GM23338 (cell line): Measurements from ENCODE around the gene F2RL3. TPM values are rescaled to one million over a fixed set of nuclear protein-coding genes. Genes with fewer than 3 reads are reported as not detected.

ENCODE experiments used
- ATAC-seq: fragments of 200-7000 bp; cut with Tn5 transposase; 3 replicates; pipeline ENCODE4 v1.9.1; 2020
- DNase-seq: peaks from one replicate; pipeline ENCODE4 v3.0.0-alpha.2; 2015; ENCODE audit warnings: low spot score
- H2AFZ ChIP-seq: fragments of 200-600 bp; sonication (generic); 2 replicates; pipeline ENCODE4 v1.8.0; 2016; ENCODE audit warnings: antibody characterized with exemption, mild to moderate bottlenecking, moderate library complexity
- H3F3A ChIP-seq: fragments of 200-600 bp; sonication (generic); replicated peaks from 2 replicates; pipeline ENCODE4 v1.8.0; 2017; ENCODE audit warnings: antibody characterized with exemption, mixed run types, low read depth
- H3K27ac ChIP-seq: fragments of 200-600 bp; sonication (generic); 2 replicates; pipeline ENCODE4 v1.6.1; 2016; ENCODE audit warnings: low read depth
- H3K27me3 ChIP-seq: fragments of 200-600 bp; sonication (generic); 2 replicates; pipeline ENCODE4 v1.8.0; 2016; ENCODE audit warnings: mild to moderate bottlenecking, mixed run types, moderate library complexity; ENCODE audit not compliant: insufficient read depth
- H3K36me3 ChIP-seq: fragments of 200-600 bp; sonication (generic); 2 replicates; pipeline ENCODE4 v1.8.0; 2016; ENCODE audit warnings: mild to moderate bottlenecking; ENCODE audit not compliant: insufficient read depth
- H3K4me1 ChIP-seq: fragments of 200-600 bp; sonication (generic); 2 replicates; pipeline ENCODE4 v1.8.0; 2016; ENCODE audit warnings: mild to moderate bottlenecking, moderate library complexity; ENCODE audit not compliant: insufficient read depth
- H3K4me2 ChIP-seq: fragments of 200-600 bp; sonication (generic); 2 replicates; pipeline ENCODE4 v1.7.1; 2017; ENCODE audit warnings: mixed run types
- H3K4me3 ChIP-seq: fragments of 200-600 bp; sonication (generic); 2 replicates; pipeline ENCODE4 v1.6.1; 2016; ENCODE audit warnings: mixed run types
- H3K79me2 ChIP-seq: fragments of 200-600 bp; sonication (generic); replicated peaks from 2 replicates; pipeline ENCODE4 v1.8.0; 2017; ENCODE audit warnings: mild to moderate bottlenecking; ENCODE audit not compliant: insufficient read depth
- H3K9me2 ChIP-seq: fragments of 200-600 bp; sonication (generic); 2 replicates; pipeline ENCODE4 v1.8.0; 2017; ENCODE audit not compliant: insufficient read depth
- H4K20me1 ChIP-seq: fragments of 200-600 bp; sonication (generic); replicated peaks from 2 replicates; pipeline ENCODE4 v1.8.0; 2017; ENCODE audit warnings: mild to moderate bottlenecking; ENCODE audit not compliant: insufficient read depth
- H3K27ac Mint-ChIP-seq: 2 replicates; pipeline ENCODE4 v1.8.0; 2020; ENCODE audit warnings: inconsistent platforms, mild to moderate bottlenecking, moderate library complexity, mixed read lengths
- H3K27me3 Mint-ChIP-seq: 3 replicates; pipeline ENCODE4 v1.8.0; 2022; ENCODE audit warnings: low read depth, mild to moderate bottlenecking, moderate library complexity, mixed read lengths, inconsistent platforms; ENCODE audit not compliant: insufficient read depth, poor library complexity
- H3K36me3 Mint-ChIP-seq: 3 replicates; pipeline ENCODE4 v1.8.0; 2021; ENCODE audit warnings: low read depth, mild to moderate bottlenecking, inconsistent platforms, moderate library complexity, mixed read lengths
- H3K4me1 Mint-ChIP-seq: 3 replicates; pipeline ENCODE4 v1.8.0; 2020; ENCODE audit warnings: mild to moderate bottlenecking, inconsistent platforms, mixed read lengths
- H3K4me3 Mint-ChIP-seq: 3 replicates; pipeline ENCODE4 v1.8.0; 2021; ENCODE audit warnings: moderate library complexity, mild to moderate bottlenecking, inconsistent platforms, mixed read lengths
- H3K9me3 Mint-ChIP-seq: 3 replicates; pipeline ENCODE4 v1.8.0; 2020; ENCODE audit warnings: moderate library complexity, mild to moderate bottlenecking, inconsistent platforms, mixed read lengths
- CREB1 ChIP-seq: fragments of 250-450 bp; sonication (Bioruptor Pico); IDR thresholded peaks from 2 replicates; pipeline ENCODE4 v1.5.0; 2020; ENCODE audit warnings: low read depth, mild to moderate bottlenecking, moderate library complexity
- EZH2 ChIP-seq: fragments of 200-600 bp; sonication (generic); IDR thresholded peaks from one replicate; pipeline ENCODE4 v1.8.0; 2017; ENCODE audit warnings: antibody characterized with exemption, mild to moderate bottlenecking, low read depth; ENCODE audit not compliant: unreplicated experiment
- EZH2phosphoT487 ChIP-seq: fragments of 200-600 bp; sonication (generic); IDR thresholded peaks from one replicate; pipeline ENCODE4 v1.8.1; 2018; ENCODE audit warnings: antibody characterized with exemption; ENCODE audit not compliant: unreplicated experiment
- JUNB ChIP-seq: IDR thresholded peaks from one replicate; pipeline ENCODE4 v1.6.1; 2016; ENCODE audit warnings: antibody characterized with exemption; ENCODE audit not compliant: unreplicated experiment
- NANOG ChIP-seq: IDR thresholded peaks from 2 replicates; pipeline ENCODE4 v1.6.1; 2016; ENCODE audit warnings: antibody characterized with exemption, borderline replicate concordance
- POLR2AphosphoS5 ChIP-seq: IDR thresholded peaks from 2 replicates; pipeline ENCODE4 v1.6.1; 2016; ENCODE audit warnings: antibody characterized with exemption, low read depth
- STAT1 ChIP-seq: IDR thresholded peaks from one replicate; pipeline ENCODE4 v1.6.1; 2016; ENCODE audit warnings: antibody characterized with exemption; ENCODE audit not compliant: unreplicated experiment
- ZNF114 ChIP-seq: fragments of 250-450 bp; sonication (Bioruptor Pico); IDR thresholded peaks from 2 replicates; pipeline ENCODE4 v1.5.0; 2020; ENCODE audit warnings: mild to moderate bottlenecking, moderate library complexity
- ZNF331 ChIP-seq: fragments of 250-450 bp; sonication (Bioruptor Pico); IDR thresholded peaks from 2 replicates; pipeline ENCODE4 v1.5.0; 2020; ENCODE audit warnings: low read depth, mild to moderate bottlenecking, moderate library complexity
- polyA plus RNA-seq: library from polyadenylated mRNA; unstranded; fragments of >200 nt; fragmentation: Nextera tagmentation; extraction: Ambion mirVana; gene quantifications from 2 replicates; pipeline ENCODE4 v1.2.1, GENCODE V29; 2016
- total RNA-seq: library from RNA; depleted of rRNA; stranded (reverse); fragments of >200 nt; shearing (Covaris generic); gene quantifications from 2 replicates; pipeline ENCODE4 v1.2.3, GENCODE V29; 2014
- TF ChIP-seq, protein P1 (sequence below): IDR thresholded peaks from 2 replicates; pipeline ENCODE4 v1.6.1; 2016; ENCODE audit warnings: antibody characterized with exemption
- TF ChIP-seq, protein P2 (sequence below): fragments of 250-450 bp; sonication (Bioruptor Pico); IDR thresholded peaks from 2 replicates; pipeline ENCODE4 v1.5.0; 2020; ENCODE audit warnings: mild to moderate bottlenecking, moderate library complexity
- TF ChIP-seq, protein P3 (sequence below), 2 experiments: fragments of 200-600 bp in 1 of 2; sonication (generic) in 1 of 2; conservative IDR thresholded peaks; 2 replicates each; pipeline versions ENCODE4 v1.5.1 to v1.6.1; 2016 to 2017; ENCODE audit warnings: antibody characterized with exemption in 2 of 2, low read depth in 2 of 2, mild to moderate bottlenecking in 2 of 2, moderate library complexity in 1 of 2

Gene F2RL3
- total and polyA plus RNA-seq, 2 experiments from 2014 or later, result not detected

DNA sequence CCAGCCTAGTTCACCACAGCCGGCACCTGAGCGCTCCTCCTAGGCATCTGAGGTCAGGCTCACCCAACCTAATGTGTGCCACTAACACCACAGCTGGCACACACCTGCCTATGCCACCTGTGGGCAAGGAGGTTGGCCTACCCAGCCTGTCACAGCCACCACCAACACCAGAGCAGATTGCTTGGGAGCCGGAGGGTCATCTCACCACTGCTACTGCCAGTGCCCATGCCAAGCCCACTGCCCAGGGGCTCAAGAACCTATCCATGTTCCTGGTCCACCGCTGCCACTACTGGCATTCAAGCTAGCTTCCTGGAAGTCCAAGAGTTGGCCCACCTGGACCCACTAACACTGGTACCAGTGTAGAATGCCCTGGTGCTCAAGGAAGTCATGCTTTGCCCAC lies 42.5 kb downstream of the F2RL3 start (continued):
- TF ChIP-seq, protein P1, sequence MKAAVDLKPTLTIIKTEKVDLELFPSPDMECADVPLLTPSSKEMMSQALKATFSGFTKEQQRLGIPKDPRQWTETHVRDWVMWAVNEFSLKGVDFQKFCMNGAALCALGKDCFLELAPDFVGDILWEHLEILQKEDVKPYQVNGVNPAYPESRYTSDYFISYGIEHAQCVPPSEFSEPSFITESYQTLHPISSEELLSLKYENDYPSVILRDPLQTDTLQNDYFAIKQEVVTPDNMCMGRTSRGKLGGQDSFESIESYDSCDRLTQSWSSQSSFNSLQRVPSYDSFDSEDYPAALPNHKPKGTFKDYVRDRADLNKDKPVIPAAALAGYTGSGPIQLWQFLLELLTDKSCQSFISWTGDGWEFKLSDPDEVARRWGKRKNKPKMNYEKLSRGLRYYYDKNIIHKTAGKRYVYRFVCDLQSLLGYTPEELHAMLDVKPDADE, result no peak

DNA sequence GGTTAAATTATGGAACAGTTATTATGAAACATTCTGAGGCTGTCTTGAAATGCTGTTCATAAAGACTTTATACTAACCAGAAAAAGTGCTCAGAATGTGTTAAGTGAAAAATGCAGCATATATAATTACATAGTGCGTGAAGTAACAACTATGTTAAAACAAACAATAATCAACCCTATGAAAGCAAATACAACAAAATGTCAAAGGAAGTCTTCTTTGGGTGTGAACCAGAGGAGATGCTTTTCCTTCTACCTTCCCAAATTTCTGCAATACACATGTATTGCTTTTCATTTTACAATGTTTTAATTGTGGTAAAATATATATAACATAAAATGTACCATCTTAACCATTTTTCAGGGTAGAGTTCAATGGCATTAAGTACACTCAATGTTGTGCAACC lies 45.7 kb downstream of the F2RL3 start:
- no peak overlapping the region for H3K4me3 ChIP-seq
- H3F3A ChIP-seq, result no peaks in the 10 kb centered on the region
- no peaks in the 10 kb centered on the region for H3K4me1 Mint-ChIP-seq
- ATAC-seq (no peak), DNase-seq (no peak)
- no peak overlapping the region for H3K4me3 Mint-ChIP-seq
- H3K27me3 ChIP-seq, result no peaks in the 10 kb centered on the region
- H3K79me2 ChIP-seq, result no peaks in the 10 kb centered on the region
- H3K9me2 ChIP-seq, result no peaks in the 10 kb centered on the region
- H3K4me2 ChIP-seq, result no peak overlapping the region
- H3K27me3 Mint-ChIP-seq, result peaks cover 11% of the 10 kb centered on the region
- no peaks in the 10 kb centered on the region for H3K4me1 ChIP-seq
- H4K20me1 ChIP-seq, result no peaks in the 10 kb centered on the region
- peaks cover 60% of the 10 kb centered on the region for H3K9me3 Mint-ChIP-seq
- H3K36me3 Mint-ChIP-seq, result peaks cover 25% of the 10 kb centered on the region
- no peak overlapping the region for H2AFZ ChIP-seq
- H3K27ac ChIP-seq, result no peak overlapping the region
- no peaks in the 10 kb centered on the region for H3K36me3 ChIP-seq
- no peak overlapping the region for H3K27ac Mint-ChIP-seq
- TF ChIP-seq CREB1 (CRISPR knock-in tag), result no peak
- no peak for TF ChIP-seq STAT1
- TF ChIP-seq ZNF114 (CRISPR knock-in tag), result no peak
- TF ChIP-seq, protein P2, sequence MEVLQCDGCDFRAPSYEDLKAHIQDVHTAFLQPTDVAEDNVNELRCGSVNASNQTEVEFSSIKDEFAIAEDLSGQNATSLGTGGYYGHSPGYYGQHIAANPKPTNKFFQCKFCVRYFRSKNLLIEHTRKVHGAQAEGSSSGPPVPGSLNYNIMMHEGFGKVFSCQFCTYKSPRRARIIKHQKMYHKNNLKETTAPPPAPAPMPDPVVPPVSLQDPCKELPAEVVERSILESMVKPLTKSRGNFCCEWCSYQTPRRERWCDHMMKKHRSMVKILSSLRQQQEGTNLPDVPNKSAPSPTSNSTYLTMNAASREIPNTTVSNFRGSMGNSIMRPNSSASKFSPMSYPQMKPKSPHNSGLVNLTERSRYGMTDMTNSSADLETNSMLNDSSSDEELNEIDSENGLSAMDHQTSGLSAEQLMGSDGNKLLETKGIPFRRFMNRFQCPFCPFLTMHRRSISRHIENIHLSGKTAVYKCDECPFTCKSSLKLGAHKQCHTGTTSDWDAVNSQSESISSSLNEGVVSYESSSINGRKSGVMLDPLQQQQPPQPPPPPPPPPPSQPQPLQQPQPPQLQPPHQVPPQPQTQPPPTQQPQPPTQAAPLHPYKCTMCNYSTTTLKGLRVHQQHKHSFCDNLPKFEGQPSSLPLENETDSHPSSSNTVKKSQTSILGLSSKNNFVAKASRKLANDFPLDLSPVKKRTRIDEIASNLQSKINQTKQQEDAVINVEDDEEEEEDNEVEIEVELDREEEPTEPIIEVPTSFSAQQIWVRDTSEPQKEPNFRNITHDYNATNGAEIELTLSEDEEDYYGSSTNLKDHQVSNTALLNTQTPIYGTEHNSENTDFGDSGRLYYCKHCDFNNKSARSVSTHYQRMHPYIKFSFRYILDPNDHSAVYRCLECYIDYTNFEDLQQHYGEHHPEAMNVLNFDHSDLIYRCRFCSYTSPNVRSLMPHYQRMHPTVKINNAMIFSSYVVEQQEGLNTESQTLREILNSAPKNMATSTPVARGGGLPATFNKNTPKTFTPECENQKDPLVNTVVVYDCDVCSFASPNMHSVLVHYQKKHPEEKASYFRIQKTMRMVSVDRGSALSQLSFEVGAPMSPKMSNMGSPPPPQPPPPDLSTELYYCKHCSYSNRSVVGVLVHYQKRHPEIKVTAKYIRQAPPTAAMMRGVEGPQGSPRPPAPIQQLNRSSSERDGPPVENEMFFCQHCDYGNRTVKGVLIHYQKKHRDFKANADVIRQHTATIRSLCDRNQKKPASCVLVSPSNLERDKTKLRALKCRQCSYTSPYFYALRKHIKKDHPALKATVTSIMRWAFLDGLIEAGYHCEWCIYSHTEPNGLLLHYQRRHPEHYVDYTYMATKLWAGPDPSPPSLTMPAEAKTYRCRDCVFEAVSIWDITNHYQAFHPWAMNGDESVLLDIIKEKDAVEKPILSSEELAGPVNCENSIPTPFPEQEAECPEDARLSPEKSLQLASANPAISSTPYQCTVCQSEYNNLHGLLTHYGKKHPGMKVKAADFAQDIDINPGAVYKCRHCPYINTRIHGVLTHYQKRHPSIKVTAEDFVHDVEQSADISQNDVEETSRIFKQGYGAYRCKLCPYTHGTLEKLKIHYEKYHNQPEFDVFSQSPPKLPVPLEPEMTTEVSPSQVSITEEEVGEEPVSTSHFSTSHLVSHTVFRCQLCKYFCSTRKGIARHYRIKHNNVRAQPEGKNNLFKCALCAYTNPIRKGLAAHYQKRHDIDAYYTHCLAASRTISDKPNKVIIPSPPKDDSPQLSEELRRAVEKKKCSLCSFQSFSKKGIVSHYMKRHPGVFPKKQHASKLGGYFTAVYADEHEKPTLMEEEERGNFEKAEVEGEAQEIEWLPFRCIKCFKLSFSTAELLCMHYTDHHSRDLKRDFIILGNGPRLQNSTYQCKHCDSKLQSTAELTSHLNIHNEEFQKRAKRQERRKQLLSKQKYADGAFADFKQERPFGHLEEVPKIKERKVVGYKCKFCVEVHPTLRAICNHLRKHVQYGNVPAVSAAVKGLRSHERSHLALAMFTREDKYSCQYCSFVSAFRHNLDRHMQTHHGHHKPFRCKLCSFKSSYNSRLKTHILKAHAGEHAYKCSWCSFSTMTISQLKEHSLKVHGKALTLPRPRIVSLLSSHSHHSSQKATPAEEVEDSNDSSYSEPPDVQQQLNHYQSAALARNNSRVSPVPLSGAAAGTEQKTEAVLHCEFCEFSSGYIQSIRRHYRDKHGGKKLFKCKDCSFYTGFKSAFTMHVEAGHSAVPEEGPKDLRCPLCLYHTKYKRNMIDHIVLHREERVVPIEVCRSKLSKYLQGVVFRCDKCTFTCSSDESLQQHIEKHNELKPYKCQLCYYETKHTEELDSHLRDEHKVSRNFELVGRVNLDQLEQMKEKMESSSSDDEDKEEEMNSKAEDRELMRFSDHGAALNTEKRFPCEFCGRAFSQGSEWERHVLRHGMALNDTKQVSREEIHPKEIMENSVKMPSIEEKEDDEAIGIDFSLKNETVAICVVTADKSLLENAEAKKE (CRISPR knock-in tag), result no peak
- no peak for TF ChIP-seq EZH2
- TF ChIP-seq, protein P3, sequence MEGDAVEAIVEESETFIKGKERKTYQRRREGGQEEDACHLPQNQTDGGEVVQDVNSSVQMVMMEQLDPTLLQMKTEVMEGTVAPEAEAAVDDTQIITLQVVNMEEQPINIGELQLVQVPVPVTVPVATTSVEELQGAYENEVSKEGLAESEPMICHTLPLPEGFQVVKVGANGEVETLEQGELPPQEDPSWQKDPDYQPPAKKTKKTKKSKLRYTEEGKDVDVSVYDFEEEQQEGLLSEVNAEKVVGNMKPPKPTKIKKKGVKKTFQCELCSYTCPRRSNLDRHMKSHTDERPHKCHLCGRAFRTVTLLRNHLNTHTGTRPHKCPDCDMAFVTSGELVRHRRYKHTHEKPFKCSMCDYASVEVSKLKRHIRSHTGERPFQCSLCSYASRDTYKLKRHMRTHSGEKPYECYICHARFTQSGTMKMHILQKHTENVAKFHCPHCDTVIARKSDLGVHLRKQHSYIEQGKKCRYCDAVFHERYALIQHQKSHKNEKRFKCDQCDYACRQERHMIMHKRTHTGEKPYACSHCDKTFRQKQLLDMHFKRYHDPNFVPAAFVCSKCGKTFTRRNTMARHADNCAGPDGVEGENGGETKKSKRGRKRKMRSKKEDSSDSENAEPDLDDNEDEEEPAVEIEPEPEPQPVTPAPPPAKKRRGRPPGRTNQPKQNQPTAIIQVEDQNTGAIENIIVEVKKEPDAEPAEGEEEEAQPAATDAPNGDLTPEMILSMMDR (conservative IDR thresholded peaks at IDR 0.05; ENCODE audit: low read depth in 2 of 2), result no peak
- TF ChIP-seq, protein P1, result no peak
- TF ChIP-seq EZH2phosphoT487, result no peak
- no peak for TF ChIP-seq POLR2AphosphoS5
- no peak for TF ChIP-seq JUNB
- no peak for TF ChIP-seq ZNF331 (CRISPR knock-in tag)
- TF ChIP-seq NANOG, result no peak
